Loucy (cell line): Measurements from ENCODE around the gene KRT80.
A peak's percentile ranks its signal among the peaks of the same experiment; 100 is the strongest.

Experiments used
- H2AFZ ChIP-seq: fragments of 200-600 bp; sonication (generic); 2 replicates; pipeline ENCODE4 v1.6.0; 2016; ENCODE audit warnings: antibody characterized with exemption, mild to moderate bottlenecking, low read length, moderate library complexity
- H3F3A ChIP-seq: fragments of 200-600 bp; 2 replicates; pipeline ENCODE4 v1.6.0; 2016; ENCODE audit warnings: antibody characterized with exemption, low read depth, mild to moderate bottlenecking
- H3K27me3 ChIP-seq: fragments of 200-600 bp; sonication (generic); 2 replicates; pipeline ENCODE4 v1.6.1; 2014; ENCODE audit warnings: low read length, mild to moderate bottlenecking; ENCODE audit not compliant: insufficient read depth, poor library complexity, severe bottlenecking
- H3K36me3 ChIP-seq: fragments of 200-600 bp; sonication (generic); 2 replicates; pipeline ENCODE4 v1.6.1; 2016; ENCODE audit warnings: low read length; ENCODE audit not compliant: insufficient read depth
- H3K4me1 ChIP-seq: fragments of 200-600 bp; sonication (generic); 2 replicates; pipeline ENCODE4 v1.5.1; 2014; ENCODE audit warnings: low read length, mild to moderate bottlenecking; ENCODE audit not compliant: insufficient read depth, poor library complexity, severe bottlenecking
- H3K4me2 ChIP-seq: fragments of 200-600 bp; sonication (generic); 2 replicates; pipeline ENCODE4 v1.6.0; 2014; ENCODE audit warnings: antibody characterized with exemption, low read length, low read depth, mild to moderate bottlenecking; ENCODE audit not compliant: poor library complexity, severe bottlenecking
- H3K4me3 ChIP-seq: fragments of 200-600 bp; sonication (generic); 2 replicates; pipeline ENCODE4 v1.5.1; 2014; ENCODE audit warnings: low read length, mild to moderate bottlenecking, mixed read lengths; ENCODE audit not compliant: poor library complexity, severe bottlenecking
- H3K79me2 ChIP-seq: fragments of 200-600 bp; sonication (generic); 2 replicates; pipeline ENCODE4 v1.6.1; 2014; ENCODE audit warnings: low read length; ENCODE audit not compliant: insufficient read depth
- H3K9ac ChIP-seq: fragments of 200-600 bp; sonication (generic); 2 replicates; pipeline ENCODE4 v1.6.0; 2014; ENCODE audit warnings: mild to moderate bottlenecking, low read depth, low read length, moderate library complexity; ENCODE audit not compliant: poor library complexity, severe bottlenecking
- H3K9me2 ChIP-seq: fragments of 200-600 bp; sonication (generic); replicated peaks from 2 replicates; pipeline ENCODE4 v1.6.1; 2016; ENCODE audit warnings: low read depth, low read length, mixed read lengths
- H3K9me3 ChIP-seq: fragments of 200-600 bp; sonication (generic); 2 replicates; pipeline ENCODE4 v1.6.1; 2014; ENCODE audit warnings: mild to moderate bottlenecking, antibody characterized with exemption, low read length, low read depth; ENCODE audit not compliant: insufficient read depth
- H4K20me1 ChIP-seq: fragments of 200-600 bp; sonication (generic); 2 replicates; pipeline ENCODE4 v1.6.0; 2014; ENCODE audit warnings: antibody characterized with exemption, low read length, mild to moderate bottlenecking; ENCODE audit not compliant: insufficient read depth, poor library complexity, severe bottlenecking
- EZH2phosphoT487 ChIP-seq: fragments of 200-600 bp; IDR thresholded peaks from 2 replicates; pipeline ENCODE4 v1.6.1; 2018; ENCODE audit warnings: antibody characterized with exemption, mild to moderate bottlenecking, moderate library complexity, borderline replicate concordance
- TF ChIP-seq, protein P1 (sequence below): fragments of 200-600 bp; sonication (generic); conservative IDR thresholded peaks from 2 replicates; pipeline ENCODE4 v1.5.1; 2014; ENCODE audit warnings: mild to moderate bottlenecking, antibody characterized with exemption, low read length

KRT80 gene

DNA sequence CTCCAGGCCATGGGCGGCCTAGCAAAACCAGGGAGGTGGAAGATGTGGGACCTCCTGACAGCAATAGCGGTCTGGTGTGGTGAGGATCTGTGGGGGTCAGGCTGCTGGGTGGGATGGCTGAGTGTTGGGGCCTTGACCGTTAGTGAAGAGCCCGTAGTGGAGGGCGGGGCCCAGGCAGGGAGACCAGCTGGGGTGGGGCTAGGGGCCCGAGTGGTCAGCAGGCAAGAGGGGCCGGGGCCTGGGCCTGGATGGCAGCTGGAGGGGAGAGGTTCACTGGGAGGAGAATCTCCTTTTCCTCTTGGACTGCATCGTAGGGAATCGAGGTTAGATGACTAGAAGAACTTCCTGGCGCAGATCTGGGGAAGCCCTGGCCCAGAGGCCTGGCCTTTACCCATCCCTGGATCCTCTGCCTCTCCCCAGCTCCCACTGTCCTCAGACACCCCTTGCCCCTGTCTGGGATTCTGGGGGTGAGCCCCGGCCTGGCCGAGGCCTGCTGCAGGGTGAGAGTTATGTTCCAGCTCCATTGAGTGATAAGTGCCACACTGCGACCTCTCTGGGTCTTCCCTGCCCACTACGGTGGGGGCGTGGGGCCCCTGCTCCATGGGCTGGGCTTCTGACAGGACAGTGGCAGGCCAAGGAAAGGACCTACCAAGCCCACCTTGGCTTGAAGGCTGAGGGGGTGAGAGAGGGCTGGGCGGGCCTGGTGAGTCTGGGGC, 47.1 kb downstream of the KRT80 start:
- H3K9me2 ChIP-seq, result no peaks in the 10 kb centered on the region
- H3K4me1 ChIP-seq, result no peaks in the 10 kb centered on the region
- no peak overlapping the region for H3K4me3 ChIP-seq
- TF ChIP-seq EZH2phosphoT487, result no peak
- H3K4me2 ChIP-seq, result no peak overlapping the region
- no peaks in the 10 kb centered on the region for H3K9me3 ChIP-seq
- H3K9ac ChIP-seq, result no peak overlapping the region
- H3K36me3 ChIP-seq, result no peaks in the 10 kb centered on the region
- H3F3A ChIP-seq, result no peaks in the 10 kb centered on the region
- no peaks in the 10 kb centered on the region for H3K27me3 ChIP-seq
- H4K20me1 ChIP-seq, result no peaks in the 10 kb centered on the region
- no peaks in the 10 kb centered on the region for H3K79me2 ChIP-seq
- H2AFZ ChIP-seq, result no peak overlapping the region

DNA sequence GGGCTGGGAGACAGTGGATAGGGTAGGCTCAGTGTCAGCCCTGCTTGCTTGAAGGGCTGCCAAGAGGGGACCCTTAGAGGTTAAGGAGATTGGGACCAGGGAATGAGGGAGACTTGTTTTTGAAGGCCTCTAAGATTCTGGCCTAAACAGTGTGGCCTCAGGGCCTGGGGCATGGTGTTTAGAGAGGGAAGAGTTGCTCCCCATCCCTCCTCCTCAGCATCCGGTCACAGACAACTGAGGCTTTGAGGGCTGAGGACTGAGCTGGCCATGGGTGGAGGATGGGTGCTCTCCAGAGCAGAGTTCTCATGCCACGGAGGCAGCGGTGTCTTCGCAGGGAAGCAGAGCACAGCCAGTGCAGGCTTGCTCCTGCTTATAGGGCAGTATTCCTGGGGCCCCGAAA, 49.4 kb downstream of the KRT80 start:
- H3K9ac ChIP-seq, result no peak overlapping the region
- H3K4me1 ChIP-seq, result no peaks in the 10 kb centered on the region
- no peaks in the 10 kb centered on the region for H3K9me2 ChIP-seq

DNA sequence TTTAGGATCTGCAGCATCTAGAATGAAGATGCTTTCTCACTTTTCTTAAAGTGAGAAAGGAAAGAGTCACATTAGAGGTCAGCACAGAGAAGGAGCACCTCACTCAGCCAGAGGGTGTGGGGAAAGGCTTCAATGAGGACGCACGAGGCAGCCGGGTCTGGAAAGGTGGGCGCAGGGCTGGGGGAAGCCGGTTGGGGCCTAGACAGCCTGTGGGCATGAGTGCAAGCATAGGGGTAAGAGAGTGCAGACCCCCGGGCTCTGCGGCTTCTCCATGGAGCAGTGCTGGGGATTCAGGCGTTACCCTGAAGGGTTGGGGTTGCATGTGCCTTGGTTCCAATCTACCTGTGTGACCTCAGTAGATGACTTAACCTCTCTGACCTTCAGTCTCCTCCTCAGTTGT, 49.9 kb downstream of the KRT80 start:
- Histone ChIP-seq H3K9ac (no peak overlapping the region), H3K4me2 (no peak overlapping the region), H3K79me2 (no peaks in the 10 kb centered on the region), H3K9me3 (no peaks in the 10 kb centered on the region), H4K20me1 (no peaks in the 10 kb centered on the region), H3K9me2 (no peaks in the 10 kb centered on the region), H3K27me3 (no peaks in the 10 kb centered on the region), H3K4me3 (no peak overlapping the region), H3F3A (no peaks in the 10 kb centered on the region), H3K36me3 (no peaks in the 10 kb centered on the region), H3K4me1 (no peaks in the 10 kb centered on the region), H2AFZ (no peak overlapping the region)
- no peak for TF ChIP-seq EZH2phosphoT487
- TF ChIP-seq, protein P1, sequence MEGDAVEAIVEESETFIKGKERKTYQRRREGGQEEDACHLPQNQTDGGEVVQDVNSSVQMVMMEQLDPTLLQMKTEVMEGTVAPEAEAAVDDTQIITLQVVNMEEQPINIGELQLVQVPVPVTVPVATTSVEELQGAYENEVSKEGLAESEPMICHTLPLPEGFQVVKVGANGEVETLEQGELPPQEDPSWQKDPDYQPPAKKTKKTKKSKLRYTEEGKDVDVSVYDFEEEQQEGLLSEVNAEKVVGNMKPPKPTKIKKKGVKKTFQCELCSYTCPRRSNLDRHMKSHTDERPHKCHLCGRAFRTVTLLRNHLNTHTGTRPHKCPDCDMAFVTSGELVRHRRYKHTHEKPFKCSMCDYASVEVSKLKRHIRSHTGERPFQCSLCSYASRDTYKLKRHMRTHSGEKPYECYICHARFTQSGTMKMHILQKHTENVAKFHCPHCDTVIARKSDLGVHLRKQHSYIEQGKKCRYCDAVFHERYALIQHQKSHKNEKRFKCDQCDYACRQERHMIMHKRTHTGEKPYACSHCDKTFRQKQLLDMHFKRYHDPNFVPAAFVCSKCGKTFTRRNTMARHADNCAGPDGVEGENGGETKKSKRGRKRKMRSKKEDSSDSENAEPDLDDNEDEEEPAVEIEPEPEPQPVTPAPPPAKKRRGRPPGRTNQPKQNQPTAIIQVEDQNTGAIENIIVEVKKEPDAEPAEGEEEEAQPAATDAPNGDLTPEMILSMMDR, result no peak

More for the DNA sequence above, 49.4 kb downstream of the KRT80 start:
- no peaks in the 10 kb centered on the region for H3K9me3 ChIP-seq
- no peak overlapping the region for H3K4me3 ChIP-seq
- H3F3A ChIP-seq, result no peaks in the 10 kb centered on the region
- no peaks in the 10 kb centered on the region for H3K79me2 ChIP-seq
- H4K20me1 ChIP-seq, result no peaks in the 10 kb centered on the region
- no peaks in the 10 kb centered on the region for H3K27me3 ChIP-seq
- no peak overlapping the region for H2AFZ ChIP-seq
- no peaks in the 10 kb centered on the region for H3K36me3 ChIP-seq
- TF ChIP-seq, protein P1, result no peak
- TF ChIP-seq EZH2phosphoT487, result no peak
- H3K4me2 ChIP-seq, result no peak overlapping the region

DNA sequence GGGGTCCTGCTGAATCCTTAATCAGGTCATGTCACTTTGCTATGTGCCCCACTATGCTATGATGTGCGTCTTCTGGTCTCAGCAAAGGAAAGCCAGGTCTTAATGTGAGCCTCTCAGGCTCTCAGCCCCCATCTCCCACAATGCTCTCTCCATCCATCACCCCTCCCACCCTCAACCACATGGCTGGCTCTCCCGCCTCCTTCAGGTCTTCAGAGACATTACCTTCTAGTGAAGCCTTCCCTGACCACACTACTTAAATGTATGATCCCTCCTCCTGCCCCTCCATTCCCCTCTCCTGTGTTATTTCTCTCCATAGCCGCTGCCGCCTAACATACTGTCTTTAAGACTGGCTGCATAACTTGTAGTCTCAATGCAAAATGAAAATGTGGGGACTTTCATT, 50.5 kb downstream of the KRT80 start:
- Histone ChIP-seq H3F3A (no peaks in the 10 kb centered on the region), H3K36me3 (no peaks in the 10 kb centered on the region), H3K79me2 (no peaks in the 10 kb centered on the region)

More for the DNA sequence above, 50.5 kb downstream of the KRT80 start:
- TF ChIP-seq, protein P1, result peak; percentile 31; the same call in 1 of the 2 replicates
- no peak for TF ChIP-seq EZH2phosphoT487
- no peak overlapping the region for H3K4me2 ChIP-seq
- no peak overlapping the region for H3K4me3 ChIP-seq
- no peaks in the 10 kb centered on the region for H3K9me3 ChIP-seq
- H3K9ac ChIP-seq, result no peak overlapping the region
- H3K4me1 ChIP-seq, result no peaks in the 10 kb centered on the region
- H3K9me2 ChIP-seq, result no peaks in the 10 kb centered on the region
- no peak overlapping the region for H2AFZ ChIP-seq
- no peaks in the 10 kb centered on the region for H3K27me3 ChIP-seq
- no peaks in the 10 kb centered on the region for H4K20me1 ChIP-seq
